OCI-LY1 (cell line): ENCODE results near the gene ATN1.

Experiments used
- H2AFZ ChIP-seq: fragments of 200-600 bp; sonication (generic), shearing (Covaris generic); 2 replicates; pipeline ENCODE4 v1.6.0; 2014; ENCODE audit warnings: antibody characterized with exemption, mild to moderate bottlenecking, low read length
- H3F3A ChIP-seq: fragments of 200-600 bp; sonication (generic), shearing (Covaris generic); 2 replicates; pipeline ENCODE4 v1.6.0; 2014; ENCODE audit warnings: mild to moderate bottlenecking, antibody characterized with exemption, low read length, moderate library complexity; ENCODE audit not compliant: insufficient read depth
- H3K27ac ChIP-seq: fragments of 200-600 bp; sonication (generic); 2 replicates; pipeline ENCODE4 v1.5.1; 2014; ENCODE audit warnings: low read length, mixed run types, mild to moderate bottlenecking, low read depth; ENCODE audit not compliant: poor library complexity, severe bottlenecking
- H3K27me3 ChIP-seq: fragments of 200-600 bp; sonication (generic); 2 replicates; pipeline ENCODE4 v1.6.0; 2014; ENCODE audit warnings: antibody characterized with exemption, mild to moderate bottlenecking, low read length, moderate library complexity; ENCODE audit not compliant: insufficient read depth
- H3K36me3 ChIP-seq: fragments of 200-600 bp; sonication (generic); 2 replicates; pipeline ENCODE4 v1.6.1; 2014; ENCODE audit warnings: mild to moderate bottlenecking, antibody characterized with exemption, low read length, moderate library complexity, mixed read lengths; ENCODE audit not compliant: insufficient read depth
- H3K4me1 ChIP-seq: fragments of 200-600 bp; sonication (generic); 2 replicates; pipeline ENCODE4 v1.5.1; 2014; ENCODE audit warnings: mild to moderate bottlenecking, low read length, moderate library complexity; ENCODE audit not compliant: insufficient read depth, severe bottlenecking
- H3K4me2 ChIP-seq: fragments of 200-600 bp; sonication (generic), shearing (Covaris generic); 2 replicates; pipeline ENCODE4 v1.6.1; 2014; ENCODE audit warnings: low read length
- H3K4me3 ChIP-seq: fragments of 200-600 bp; sonication (generic); 2 replicates; pipeline ENCODE4 v1.5.1; 2014; ENCODE audit warnings: low read length, low read depth, mild to moderate bottlenecking, mixed read lengths; ENCODE audit not compliant: poor library complexity, severe bottlenecking
- H3K79me2 ChIP-seq: fragments of 200-600 bp; shearing (Covaris generic); 2 replicates; pipeline ENCODE4 v1.6.1; 2016; ENCODE audit warnings: mixed run types, low read length, mixed read lengths; ENCODE audit not compliant: insufficient read depth
- H3K9ac ChIP-seq: fragments of 200-600 bp; sonication (generic), shearing (Covaris generic); 2 replicates; pipeline ENCODE4 v1.6.1; 2014; ENCODE audit warnings: mild to moderate bottlenecking, low read length, mixed read lengths
- H3K9me2 ChIP-seq: fragments of 200-600 bp; sonication (generic), shearing (Covaris generic); 2 replicates; pipeline ENCODE4 v1.6.1; 2014; ENCODE audit warnings: low read depth, mild to moderate bottlenecking, low read length, mixed read lengths
- H3K9me3 ChIP-seq: fragments of 200-600 bp; shearing (Covaris generic); 2 replicates; pipeline ENCODE4 v1.6.1; 2014; ENCODE audit warnings: low read length, mixed read lengths
- H4K20me1 ChIP-seq: fragments of 200-600 bp; sonication (generic), shearing (Covaris generic); 2 replicates; pipeline ENCODE4 v1.6.0; 2016; ENCODE audit warnings: mild to moderate bottlenecking, low read length; ENCODE audit not compliant: insufficient read depth
- EZH2 ChIP-seq: fragments of 200-600 bp; sonication (generic), shearing (Covaris generic); IDR thresholded peaks from 2 replicates; pipeline ENCODE4 v1.8.0; 2017; ENCODE audit warnings: borderline replicate concordance, mixed run types, mild to moderate bottlenecking, antibody characterized with exemption, low read length, moderate library complexity, mixed read lengths
- TF ChIP-seq, protein P1 (sequence below): fragments of 200-600 bp; sonication (generic), shearing (Covaris generic); IDR thresholded peaks from 2 replicates; pipeline ENCODE4 v1.5.1; 2017; ENCODE audit warnings: mild to moderate bottlenecking, antibody characterized with exemption, low read length, moderate library complexity, mixed read lengths

Gene ATN1

DNA sequence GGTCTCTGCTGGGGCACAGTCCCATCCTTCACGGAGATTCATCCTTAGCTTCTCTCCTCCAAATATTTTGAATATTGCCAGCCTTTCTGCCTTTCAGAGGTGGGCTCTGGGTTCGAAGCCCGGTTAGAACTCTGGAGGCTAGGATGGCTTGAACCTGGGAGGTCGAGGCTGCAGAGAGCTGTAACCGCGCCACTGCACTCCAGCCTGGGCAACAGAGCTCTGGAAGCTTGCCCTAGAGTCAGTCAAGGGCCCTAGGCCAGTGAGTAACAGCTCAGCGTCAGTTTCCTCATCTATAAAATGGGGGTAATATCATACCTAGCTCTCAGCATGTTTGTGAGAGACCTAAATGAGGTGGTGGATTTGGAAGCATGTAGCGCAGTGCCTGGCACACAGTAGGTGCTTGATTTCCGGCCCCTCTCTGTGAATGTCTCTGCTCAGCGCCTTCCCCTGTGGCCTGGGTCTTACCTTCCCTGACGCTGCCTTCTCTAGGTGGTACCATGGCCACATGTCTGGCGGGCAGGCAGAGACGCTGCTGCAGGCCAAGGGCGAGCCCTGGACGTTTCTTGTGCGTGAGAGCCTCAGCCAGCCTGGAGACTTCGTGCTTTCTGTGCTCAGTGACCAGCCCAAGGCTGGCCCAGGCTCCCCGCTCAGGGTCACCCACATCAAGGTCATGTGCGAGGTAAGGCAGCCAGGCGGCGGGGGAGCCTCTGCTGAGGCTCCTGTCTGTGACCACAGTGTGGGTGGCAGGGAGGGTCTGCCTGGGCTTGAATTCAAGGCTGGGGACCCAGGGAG lies 26.8 kb downstream of the ATN1 start:
- TF ChIP-seq EZH2 = no peak
- Histone ChIP-seq H3K36me3 (no peaks in the 10 kb centered on the region), H3K27me3 (peaks cover 6% of the 10 kb centered on the region; the same call in 1 of the 2 replicates), H3K9me2 (no peaks in the 10 kb centered on the region), H4K20me1 (no peaks in the 10 kb centered on the region), H3K9ac (no peak overlapping the region), H3K4me2 (0 out of 2 replicates have a peak overlapping the region, but pooled peaks have one; percentile 62), H2AFZ (no peak overlapping the region), H3K4me1 (peaks cover 53% of the 10 kb centered on the region), H3K79me2 (no peaks in the 10 kb centered on the region), H3K27ac (no peak overlapping the region), H3F3A (no peaks in the 10 kb centered on the region), H3K4me3 (no peak overlapping the region), H3K9me3 (no peaks in the 10 kb centered on the region)

DNA sequence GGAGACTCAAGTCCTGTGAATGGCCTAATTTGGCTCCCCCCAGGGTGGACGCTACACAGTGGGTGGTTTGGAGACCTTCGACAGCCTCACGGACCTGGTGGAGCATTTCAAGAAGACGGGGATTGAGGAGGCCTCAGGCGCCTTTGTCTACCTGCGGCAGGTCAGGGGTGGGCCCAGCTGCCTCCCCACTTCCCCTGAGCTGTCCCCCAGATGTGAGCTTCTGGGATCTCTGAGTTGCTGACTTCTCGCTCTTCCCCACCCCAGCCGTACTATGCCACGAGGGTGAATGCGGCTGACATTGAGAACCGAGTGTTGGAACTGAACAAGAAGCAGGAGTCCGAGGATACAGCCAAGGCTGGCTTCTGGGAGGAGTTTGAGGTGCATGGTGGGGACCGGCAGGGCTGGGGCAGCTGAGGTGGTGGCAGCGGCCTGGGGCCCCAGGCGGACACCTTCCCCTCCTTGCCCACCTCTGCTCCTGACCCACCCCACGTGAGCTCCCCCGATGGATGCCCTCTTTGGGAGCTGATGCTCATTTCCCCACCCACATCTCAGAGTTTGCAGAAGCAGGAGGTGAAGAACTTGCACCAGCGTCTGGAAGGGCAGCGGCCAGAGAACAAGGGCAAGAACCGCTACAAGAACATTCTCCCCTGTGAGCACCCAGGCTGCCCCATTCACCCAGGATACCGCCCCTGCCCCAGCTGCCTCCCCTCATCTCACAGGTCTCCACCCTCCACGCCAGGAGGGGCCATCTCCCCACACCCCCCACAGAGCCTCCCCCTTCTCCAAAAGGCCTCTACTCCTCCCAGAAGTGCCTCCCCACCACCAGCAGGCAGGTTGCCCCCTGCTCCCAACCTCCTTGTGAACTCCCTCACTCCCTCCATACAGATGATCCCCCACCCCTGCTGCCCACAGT lies 27.6 kb downstream of the ATN1 start:
- Histone ChIP-seq H3K9me2 (no peaks in the 10 kb centered on the region), H3K9ac (no peak overlapping the region), H3K4me2 (no peak overlapping the region), H3K27ac (no peak overlapping the region), H3K27me3 (peaks cover 8% of the 10 kb centered on the region; the same call in 1 of the 2 replicates), H4K20me1 (no peaks in the 10 kb centered on the region), H3F3A (no peaks in the 10 kb centered on the region), H3K79me2 (no peaks in the 10 kb centered on the region), H3K4me1 (peaks cover 53% of the 10 kb centered on the region), H2AFZ (no peak overlapping the region), H3K4me3 (no peak overlapping the region), H3K36me3 (no peaks in the 10 kb centered on the region), H3K9me3 (no peaks in the 10 kb centered on the region)
- TF ChIP-seq, protein P1, sequence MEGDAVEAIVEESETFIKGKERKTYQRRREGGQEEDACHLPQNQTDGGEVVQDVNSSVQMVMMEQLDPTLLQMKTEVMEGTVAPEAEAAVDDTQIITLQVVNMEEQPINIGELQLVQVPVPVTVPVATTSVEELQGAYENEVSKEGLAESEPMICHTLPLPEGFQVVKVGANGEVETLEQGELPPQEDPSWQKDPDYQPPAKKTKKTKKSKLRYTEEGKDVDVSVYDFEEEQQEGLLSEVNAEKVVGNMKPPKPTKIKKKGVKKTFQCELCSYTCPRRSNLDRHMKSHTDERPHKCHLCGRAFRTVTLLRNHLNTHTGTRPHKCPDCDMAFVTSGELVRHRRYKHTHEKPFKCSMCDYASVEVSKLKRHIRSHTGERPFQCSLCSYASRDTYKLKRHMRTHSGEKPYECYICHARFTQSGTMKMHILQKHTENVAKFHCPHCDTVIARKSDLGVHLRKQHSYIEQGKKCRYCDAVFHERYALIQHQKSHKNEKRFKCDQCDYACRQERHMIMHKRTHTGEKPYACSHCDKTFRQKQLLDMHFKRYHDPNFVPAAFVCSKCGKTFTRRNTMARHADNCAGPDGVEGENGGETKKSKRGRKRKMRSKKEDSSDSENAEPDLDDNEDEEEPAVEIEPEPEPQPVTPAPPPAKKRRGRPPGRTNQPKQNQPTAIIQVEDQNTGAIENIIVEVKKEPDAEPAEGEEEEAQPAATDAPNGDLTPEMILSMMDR = no peak
- no peak for TF ChIP-seq EZH2

DNA sequence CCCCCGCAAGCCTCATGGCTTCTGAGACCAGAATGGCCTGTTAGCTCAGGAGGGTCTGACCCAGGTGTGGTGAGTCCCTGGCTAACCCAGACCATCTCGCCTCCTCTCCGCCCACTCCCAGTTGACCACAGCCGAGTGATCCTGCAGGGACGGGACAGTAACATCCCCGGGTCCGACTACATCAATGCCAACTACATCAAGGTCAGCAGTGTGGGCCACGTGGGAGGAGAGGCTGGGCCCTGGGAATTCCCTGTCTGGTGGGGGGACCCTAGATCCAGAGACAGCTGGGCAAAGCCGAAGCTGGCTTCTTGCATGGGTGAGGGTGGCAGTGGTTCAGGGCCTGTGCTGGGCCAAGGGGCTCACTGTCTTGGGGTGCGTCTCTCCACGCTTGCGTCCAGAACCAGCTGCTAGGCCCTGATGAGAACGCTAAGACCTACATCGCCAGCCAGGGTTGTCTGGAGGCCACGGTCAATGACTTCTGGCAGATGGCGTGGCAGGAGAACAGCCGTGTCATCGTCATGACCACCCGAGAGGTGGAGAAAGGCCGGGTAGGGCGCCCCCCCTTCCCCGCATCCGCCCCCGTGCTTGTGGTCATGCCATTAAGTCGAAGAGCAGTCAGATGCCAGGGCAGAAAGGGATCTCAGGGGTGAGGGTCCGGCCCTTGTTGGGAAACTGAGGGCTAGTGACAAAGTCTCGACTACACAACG lies 28.4 kb downstream of the ATN1 start:
- Histone ChIP-seq H3F3A (no peaks in the 10 kb centered on the region), H3K4me1 (peaks cover 50% of the 10 kb centered on the region), H3K9me3 (no peaks in the 10 kb centered on the region), H3K79me2 (no peaks in the 10 kb centered on the region), H2AFZ (no peak overlapping the region), H3K36me3 (no peaks in the 10 kb centered on the region), H3K9ac (no peak overlapping the region), H3K4me2 (no peak overlapping the region), H3K27ac (no peak overlapping the region), H3K9me2 (no peaks in the 10 kb centered on the region), H4K20me1 (no peaks in the 10 kb centered on the region), H3K4me3 (no peak overlapping the region), H3K27me3 (peaks cover 10% of the 10 kb centered on the region; the same call in 1 of the 2 replicates)
- TF ChIP-seq, protein P1 = no peak
- TF ChIP-seq EZH2 = no peak
